MCF 10A (cell line): ENCODE data around the gene TEAD3. TPM values are rescaled to one million over a fixed set of nuclear protein-coding genes. Genes with fewer than 3 reads are reported as not detected.

Experiments used
- BruUV-seq: library from RNA; stranded (reverse); fragments of 400-500 nt; replicated peaks from 2 replicates; lab custom pipeline; 2021; lab: Mats Ljungman, UMichigan
- CTCF ChIA-PET: fragments of 300-600 bp; sonication (Branson Sonifier 250); formaldehyde crosslinking; extraction: SDS; loops from one replicate; lab custom pipeline; 2021; ENCODE audit warnings: antibody characterized with exemption, inconsistent platforms; lab: Yijun Ruan, JAX
- POLR2A ChIA-PET: fragments of 300-600, 350-650 bp; sonication (Branson Sonifier 250); formaldehyde crosslinking; extraction: SDS; loops from one replicate; lab custom pipeline; 2020; ENCODE audit warnings: antibody characterized with exemption, inconsistent platforms; lab: Yijun Ruan, JAX
- DNase-seq: peaks from one replicate; pipeline ENCODE4 v3.0.0-alpha.2; 2018; ENCODE audit not compliant: unreplicated experiment
- H3K27ac Mint-ChIP-seq: one replicate; pipeline ENCODE4 v1.8.0; 2022; ENCODE audit warnings: mild to moderate bottlenecking, low read depth, mixed read lengths; ENCODE audit not compliant: unreplicated experiment
- H3K27me3 Mint-ChIP-seq: one replicate; pipeline ENCODE4 v1.8.0; 2022; ENCODE audit warnings: mixed read lengths; ENCODE audit not compliant: insufficient read depth, unreplicated experiment
- H3K36me3 Mint-ChIP-seq: one replicate; pipeline ENCODE4 v1.8.0; 2022; ENCODE audit warnings: mild to moderate bottlenecking, moderate library complexity, mixed read lengths; ENCODE audit not compliant: insufficient read depth, unreplicated experiment
- H3K4me1 Mint-ChIP-seq: one replicate; pipeline ENCODE4 v1.8.0; 2022; ENCODE audit warnings: mixed read lengths; ENCODE audit not compliant: insufficient read depth, unreplicated experiment
- H3K4me3 Mint-ChIP-seq: one replicate; pipeline ENCODE4 v1.8.0; 2022; ENCODE audit warnings: mild to moderate bottlenecking, moderate library complexity, mixed read lengths; ENCODE audit not compliant: unreplicated experiment
- H3K9me3 Mint-ChIP-seq: one replicate; pipeline ENCODE4 v1.8.0; 2022; ENCODE audit warnings: mixed read lengths; ENCODE audit not compliant: unreplicated experiment
- CTCF ChIP-seq: fragments of 200-600 bp; IDR thresholded peaks from one replicate; pipeline ENCODE4 v1.8.0; 2022; ENCODE audit warnings: antibody characterized with exemption, mild to moderate bottlenecking; ENCODE audit not compliant: unreplicated experiment
- intact Hi-C: fragments of 100-400 bp; cut with micrococcal nuclease; formaldehyde crosslinking; loops from 2 replicates; pipeline ENCODE4 v1.14.1; 2022
- total RNA-seq: library from RNA; stranded (reverse); gene quantifications from 2 replicates; pipeline ENCODE4 v1.2.3, GENCODE V29; 2022

The TEAD3 gene
- total RNA-seq, 1 experiment from 2014 or later, result 11.1 TPM

GRCh38 chr6:35445691-35446090 lies 51.2 kb downstream of the TEAD3 start:
- H3K4me3 Mint-ChIP-seq, result no peak overlapping the region
- H3K27ac Mint-ChIP-seq, result no peak overlapping the region
- H3K9me3 Mint-ChIP-seq, result no peaks in the 10 kb centered on the region
- H3K36me3 Mint-ChIP-seq, result no peaks in the 10 kb centered on the region
- no peak for TF ChIP-seq CTCF
- BruUV-seq, result no TSS peak
- DNase-seq, result peak; percentile 60
- CTCF ChIA-PET, result interaction anchor here (0.7 to 2.4 kb wide), 2 partner anchors 102 to 104 kb away, joined by 3 to 12 read pairs; partner anchors contain the start of gene PPARD
- intact Hi-C loops, result no loop called here
- POLR2A ChIA-PET, result no interaction called here
- no peaks in the 10 kb centered on the region for H3K4me1 Mint-ChIP-seq
- H3K27me3 Mint-ChIP-seq, result no peaks in the 10 kb centered on the region

DNA sequence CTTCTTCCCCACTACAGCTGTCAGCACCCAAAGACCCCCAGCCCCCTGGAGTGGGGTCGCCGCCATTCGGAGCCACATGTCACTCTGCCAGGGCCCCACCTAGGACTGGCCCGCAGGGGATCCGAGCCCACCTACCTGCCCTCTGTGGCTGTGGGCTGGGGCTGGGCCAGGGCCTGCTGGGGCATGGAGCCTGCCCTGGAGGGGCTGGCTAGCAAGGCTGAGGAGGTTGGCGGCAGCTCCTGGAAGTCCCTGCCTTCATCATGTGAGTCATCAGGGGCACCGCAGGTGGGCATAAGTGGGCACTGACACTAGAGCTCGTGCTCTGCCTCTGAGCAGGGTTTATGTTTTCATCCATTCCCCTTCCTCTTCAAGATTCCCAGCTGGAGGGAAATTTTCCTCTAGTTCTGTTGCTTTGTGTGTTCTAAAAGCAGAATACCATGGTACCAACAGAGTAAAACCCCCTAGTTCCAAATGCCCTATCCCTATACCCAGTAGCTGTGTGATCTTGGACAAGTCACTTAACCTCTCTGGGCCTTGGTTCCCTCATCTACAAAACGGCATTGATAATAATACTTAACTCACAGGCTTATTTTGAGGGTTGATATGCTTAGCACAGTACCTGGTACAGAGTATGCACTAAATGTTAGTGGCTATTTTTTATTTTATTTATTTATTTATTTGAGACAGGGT lies 53.4 kb downstream of the TEAD3 start:
- Mint-ChIP-seq H3K27me3 (no peaks in the 10 kb centered on the region), H3K9me3 (no peaks in the 10 kb centered on the region), H3K4me1 (no peaks in the 10 kb centered on the region), H3K27ac (no peak overlapping the region), H3K4me3 (no peak overlapping the region), H3K36me3 (no peaks in the 10 kb centered on the region)
- ChIA-PET POLR2A (interaction anchor here (1.2 to 1.5 kb wide), 2 partner anchors 11 to 102 kb away, joined by 3 read pairs; no protein-coding TSS in a partner anchor), CTCF (interaction anchor here (1.4 to 2.4 kb wide), 2 partner anchors 101 to 147 kb away, joined by 3 to 12 read pairs; partner anchors contain the start of gene PPARD)
- intact Hi-C loops, result no loop called here
- no peak for TF ChIP-seq CTCF
- peak; percentile 33 for DNase-seq
- BruUV-seq, result no TSS peak

- no peaks in the 10 kb centered on the region for H3K36me3 Mint-ChIP-seq
- no peak for TF ChIP-seq CTCF
- ChIA-PET CTCF (interaction anchor here (1.4 kb wide), 1 partner anchor 146 kb away, joined by 3 read pairs; no protein-coding TSS in a partner anchor), POLR2A (interaction anchor here (1.2 kb wide), 1 partner anchor 12 kb away, joined by 3 read pairs; no protein-coding TSS in a partner anchor)
- no peak overlapping the region for H3K4me3 Mint-ChIP-seq
- H3K27me3 Mint-ChIP-seq, result no peaks in the 10 kb centered on the region
- no peak for DNase-seq
- H3K4me1 Mint-ChIP-seq, result no peaks in the 10 kb centered on the region
- no peak overlapping the region for H3K27ac Mint-ChIP-seq
- no TSS peak for BruUV-seq
- H3K9me3 Mint-ChIP-seq, result no peaks in the 10 kb centered on the region
- intact Hi-C loops, result no loop called here
Measured at GRCh38 chr6:35442693-35443092, 54.2 kb downstream of the TEAD3 start.

GRCh38 chr6:35441642-35442041 lies 55.2 kb downstream of the TEAD3 start:
- Mint-ChIP-seq H3K4me3 (no peak overlapping the region), H3K27ac (no peak overlapping the region), H3K4me1 (no peaks in the 10 kb centered on the region), H3K9me3 (no peaks in the 10 kb centered on the region), H3K36me3 (no peaks in the 10 kb centered on the region), H3K27me3 (no peaks in the 10 kb centered on the region)
- intact Hi-C loops, result no loop called here
- no peak for TF ChIP-seq CTCF
- POLR2A ChIA-PET, result no interaction called here
- no peak for DNase-seq
- BruUV-seq, result no TSS peak
- CTCF ChIA-PET, result interaction anchor here (0.6 to 1.1 kb wide), 2 partner anchors 14 to 99 kb away, joined by 3 to 4 read pairs; no protein-coding TSS in a partner anchor
